Lower lobe of right lung (tissue), 2 donors: ENCODE results near the gene BCAP29. TPM values are rescaled to one million over a fixed set of nuclear protein-coding genes. Genes with fewer than 3 reads are reported as not detected.

ENCODE experiments used
- ATAC-seq, 2 donors: fragments of 200-7000 bp; cut with Tn5 transposase; one replicate each; pipeline ENCODE4 v1.9.1; 2020 to 2022; ENCODE audit warnings: mild to moderate bottlenecking in 2 of 2, moderate library complexity in 2 of 2
- DNase-seq: peaks from one replicate; pipeline ENCODE4 v3.0.0-alpha.2; 2020
- H3K27ac ChIP-seq: fragments of 200-600 bp; one replicate; pipeline ENCODE4 v1.8.0; 2022
- H3K27me3 ChIP-seq: fragments of 200-600 bp; one replicate; pipeline ENCODE4 v1.8.0; 2022; ENCODE audit warnings: low read depth
- H3K36me3 ChIP-seq: fragments of 200-600 bp; one replicate; pipeline ENCODE4 v1.8.0; 2022; ENCODE audit warnings: mild to moderate bottlenecking
- H3K4me1 ChIP-seq: fragments of 200-600 bp; one replicate; pipeline ENCODE4 v1.8.0; 2022
- H3K4me3 ChIP-seq: fragments of 200-600 bp; one replicate; pipeline ENCODE4 v1.8.0; 2022; ENCODE audit warnings: mild to moderate bottlenecking
- H3K9me3 ChIP-seq: fragments of 200-600 bp; one replicate; pipeline ENCODE4 v1.8.0; 2022
- CTCF ChIP-seq: fragments of 200-600 bp; IDR thresholded peaks from one replicate; pipeline ENCODE4 v1.8.0; 2022; ENCODE audit warnings: antibody characterized with exemption, mild to moderate bottlenecking
- intact Hi-C: fragments of 100-400 bp; cut with DNase I; formaldehyde crosslinking; loops from one replicate; pipeline ENCODE4 v1.11.0; 2022
- total RNA-seq: library from RNA; stranded (reverse); fragmentation: NEBNext Ultra II Directional; extraction: Animal tissue kit (Norgen Biotek cat#: 25700); gene quantifications from one replicate; pipeline ENCODE4 v1.2.1, GENCODE V29; 2021
- donor health status: DM: no; HTN: yes; CAD: no; lungs with severe emphysema.

The BCAP29 gene
- total RNA-seq, 1 donor from 2014 or later = 81.3 TPM

- H3K4me1 ChIP-seq = peaks cover 12% of the 10 kb centered on the region
- H3K36me3 ChIP-seq = peaks cover 42% of the 10 kb centered on the region
- ATAC-seq (peak in 1 of 2 donors; percentile 37), DNase-seq (no peak)
- intact Hi-C loops = no loop called here
- TF ChIP-seq CTCF = no peak
- no peaks in the 10 kb centered on the region for H3K27me3 ChIP-seq
- H3K27ac ChIP-seq = no peak overlapping the region
- no peak overlapping the region for H3K4me3 ChIP-seq
- no peaks in the 10 kb centered on the region for H3K9me3 ChIP-seq
Observed at GRCh38 chr7:107594961-107595737, 15.1 kb downstream of the BCAP29 start.

- intact Hi-C loops = no loop called here
- Histone ChIP-seq H3K4me3 (no peak overlapping the region), H3K36me3 (peaks cover 59% of the 10 kb centered on the region), H3K9me3 (no peaks in the 10 kb centered on the region), H3K27me3 (no peaks in the 10 kb centered on the region), H3K27ac (no peak overlapping the region), H3K4me1 (peaks cover 12% of the 10 kb centered on the region)
- no peak for TF ChIP-seq CTCF
- no peak for ATAC-seq
- no peak for DNase-seq
Observed at GRCh38 chr7:107596881-107597581, 17.0 kb downstream of the BCAP29 start.

GRCh38 chr7:107597582-107597916 is 17.5 kb downstream of the BCAP29 start:
- TF ChIP-seq CTCF = no peak
- Histone ChIP-seq H3K4me3 (no peak overlapping the region), H3K27me3 (no peaks in the 10 kb centered on the region), H3K36me3 (peaks cover 64% of the 10 kb centered on the region), H3K4me1 (peaks cover 12% of the 10 kb centered on the region), H3K9me3 (no peaks in the 10 kb centered on the region), H3K27ac (no peak overlapping the region)
- ATAC-seq (no peak), DNase-seq (no peak)
- intact Hi-C loops = no loop called here

GRCh38 chr7:107597953-107598352 is 17.9 kb downstream of the BCAP29 start:
- ATAC-seq = no peak
- no peaks in the 10 kb centered on the region for H3K27me3 ChIP-seq
- H3K4me3 ChIP-seq = no peak overlapping the region
- H3K27ac ChIP-seq = no peak overlapping the region
- peaks cover 12% of the 10 kb centered on the region for H3K4me1 ChIP-seq
- peaks cover 67% of the 10 kb centered on the region for H3K36me3 ChIP-seq
- H3K9me3 ChIP-seq = no peaks in the 10 kb centered on the region
- DNase-seq = no peak
- intact Hi-C loops = no loop called here
- no peak for TF ChIP-seq CTCF

GRCh38 chr7:107599262-107599661 is 19.2 kb downstream of the BCAP29 start:
- Histone ChIP-seq H3K27ac (no peak overlapping the region), H3K36me3 (peaks cover 74% of the 10 kb centered on the region), H3K27me3 (no peaks in the 10 kb centered on the region), H3K4me3 (no peak overlapping the region), H3K4me1 (peaks cover 12% of the 10 kb centered on the region), H3K9me3 (no peaks in the 10 kb centered on the region)
- DNase-seq (no peak), ATAC-seq (no peak)
- intact Hi-C loops = no loop called here
- no peak for TF ChIP-seq CTCF
